GM12891 (cell line): ENCODE measurements around the gene IFT88.

ENCODE experiments used
- PAX5 ChIP-seq: IDR thresholded peaks from 2 replicates; pipeline ENCODE4 v1.6.1; 2011; ENCODE audit warnings: low read length, moderate library complexity, mild to moderate bottlenecking; ENCODE audit not compliant: insufficient read depth, severe bottlenecking
- POLR2A ChIP-seq: IDR thresholded peaks from 2 replicates; pipeline ENCODE4 v1.6.1; 2011; ENCODE audit warnings: low read depth, low read length, control low read depth
- POLR2AphosphoS5 ChIP-seq: IDR thresholded peaks from 2 replicates; pipeline ENCODE4 v1.6.1; 2011; ENCODE audit warnings: low read depth, low read length, control low read depth
- SPI1 ChIP-seq: IDR thresholded peaks from 2 replicates; pipeline ENCODE4 v1.6.1; 2011; ENCODE audit warnings: low read depth, low read length, control low read depth
- TAF1 ChIP-seq: IDR thresholded peaks from 2 replicates; pipeline ENCODE4 v1.6.1; 2011; ENCODE audit warnings: low read depth, low read length, control low read depth

GRCh38 chr13:20573636-20574035 lies 6.7 kb downstream of the IFT88 start:
- TF ChIP-seq POLR2A: no peak
- TF ChIP-seq TAF1: no peak
- no peak for TF ChIP-seq POLR2AphosphoS5
- TF ChIP-seq SPI1: no peak
- no peak for TF ChIP-seq PAX5
